ENCODE results near the gene SNX25. TPM values are rescaled to one million over a fixed set of nuclear protein-coding genes. Genes with fewer than 3 reads are reported as not detected.

Gene SNX25
- total RNA-seq, 3 donors from 2014 or later (not counting 1 experiment from before 2014, with no cell fraction given) = 15.5 to 18.0 (median 16.6) TPM

DNA sequence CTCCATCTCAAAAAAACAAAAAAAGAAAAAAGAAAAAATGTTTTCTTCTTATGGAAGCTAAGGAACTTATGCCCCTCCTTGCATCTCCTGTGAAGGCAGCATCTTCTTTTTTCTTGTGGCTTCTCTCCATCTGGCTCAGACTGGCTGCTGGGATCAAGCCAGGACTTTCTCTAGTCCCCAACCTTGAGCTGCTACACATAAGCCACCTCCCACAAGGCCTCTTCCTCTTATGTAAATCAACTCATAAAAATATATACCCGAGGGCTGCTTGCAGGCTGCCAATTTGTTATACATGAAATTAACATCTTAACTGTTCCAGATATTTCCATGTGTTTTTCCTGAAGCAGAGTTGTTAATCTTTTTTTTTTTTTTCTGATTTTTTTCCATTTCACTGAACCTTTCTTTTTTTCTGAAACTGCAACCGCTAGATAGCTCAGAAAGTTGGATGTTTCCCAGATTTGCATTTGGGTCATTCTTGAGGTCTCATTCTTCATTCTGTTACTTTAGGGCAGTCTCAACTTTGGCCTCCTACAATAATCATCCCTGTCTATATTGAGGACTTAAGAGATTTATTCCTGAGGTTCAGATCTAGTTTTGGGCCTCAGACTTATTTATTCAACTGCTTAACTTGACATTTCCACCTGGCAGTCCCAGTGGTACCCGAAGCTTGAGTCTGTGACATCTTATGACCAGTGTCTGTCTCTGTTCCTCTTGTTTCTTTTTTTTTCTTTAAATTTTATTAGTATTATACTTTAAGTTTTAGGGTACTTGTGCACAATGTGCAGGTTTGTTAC lies 10.3 kb downstream of the SNX25 start:
- no peaks in the 10 kb centered on the region for H3K36me3 Mint-ChIP-seq
- Histone ChIP-seq H3K36me3 (ENCODE audit: control insufficient read depth, insufficient read depth, low read length) (no peaks in the 10 kb centered on the region), H3K4me1 (ENCODE audit: control insufficient read depth, insufficient read depth, low read length) (no peaks in the 10 kb centered on the region), H3K27ac (ENCODE audit: low read length) (no peak overlapping the region), H3K9me3 (ENCODE audit: control insufficient read depth, insufficient read depth, low read length) (no peaks in the 10 kb centered on the region), H3K27me3 (ENCODE audit: control insufficient read depth, insufficient read depth, low read length) (no peaks in the 10 kb centered on the region), H3K4me3 (ENCODE audit: low read length) (no peak overlapping the region)
- H3K4me1 Mint-ChIP-seq = peaks cover 5 to 17% of the 10 kb centered on the region in 2 donors
- no peaks in the 10 kb centered on the region for H3K9me3 Mint-ChIP-seq
- ATAC-seq (no peak), DNase-seq (no peak)
- WGBS (ENCODE audit: insufficient coverage) = 50% methylated on average over 2 of the region's 3 CpGs
- intact Hi-C loops (cut with micrococcal nuclease) = no loop called here
- H3K27ac Mint-ChIP-seq = no peak overlapping the region
- no peak overlapping the region for H3K4me3 Mint-ChIP-seq
- H3K27me3 Mint-ChIP-seq (ENCODE audit: low read depth in 2 of 2) = no peaks in the 10 kb centered on the region
- TF ChIP-seq, protein P1, sequence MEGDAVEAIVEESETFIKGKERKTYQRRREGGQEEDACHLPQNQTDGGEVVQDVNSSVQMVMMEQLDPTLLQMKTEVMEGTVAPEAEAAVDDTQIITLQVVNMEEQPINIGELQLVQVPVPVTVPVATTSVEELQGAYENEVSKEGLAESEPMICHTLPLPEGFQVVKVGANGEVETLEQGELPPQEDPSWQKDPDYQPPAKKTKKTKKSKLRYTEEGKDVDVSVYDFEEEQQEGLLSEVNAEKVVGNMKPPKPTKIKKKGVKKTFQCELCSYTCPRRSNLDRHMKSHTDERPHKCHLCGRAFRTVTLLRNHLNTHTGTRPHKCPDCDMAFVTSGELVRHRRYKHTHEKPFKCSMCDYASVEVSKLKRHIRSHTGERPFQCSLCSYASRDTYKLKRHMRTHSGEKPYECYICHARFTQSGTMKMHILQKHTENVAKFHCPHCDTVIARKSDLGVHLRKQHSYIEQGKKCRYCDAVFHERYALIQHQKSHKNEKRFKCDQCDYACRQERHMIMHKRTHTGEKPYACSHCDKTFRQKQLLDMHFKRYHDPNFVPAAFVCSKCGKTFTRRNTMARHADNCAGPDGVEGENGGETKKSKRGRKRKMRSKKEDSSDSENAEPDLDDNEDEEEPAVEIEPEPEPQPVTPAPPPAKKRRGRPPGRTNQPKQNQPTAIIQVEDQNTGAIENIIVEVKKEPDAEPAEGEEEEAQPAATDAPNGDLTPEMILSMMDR (IDR thresholded peaks at IDR 0.05) = no peak

DNA sequence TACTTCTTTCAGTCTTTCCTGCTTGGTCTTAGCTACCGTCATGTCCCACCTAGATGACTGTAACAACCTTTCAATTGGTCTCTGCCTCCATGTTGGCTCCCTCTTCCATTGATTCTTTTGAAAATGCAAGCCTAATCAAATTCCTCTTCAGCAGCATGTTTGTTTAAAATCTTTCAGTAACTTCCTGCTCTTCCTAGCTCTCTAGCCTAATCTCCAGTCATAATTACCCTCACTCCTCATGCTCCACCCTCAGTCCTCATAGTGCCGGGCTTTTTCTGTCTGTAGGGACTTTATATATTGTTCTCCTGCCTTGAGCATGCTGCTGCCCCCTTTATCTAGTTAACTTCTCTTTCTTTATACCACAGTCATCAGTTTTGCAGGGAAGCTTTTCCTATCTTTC lies 12.1 kb downstream of the SNX25 start:
- H3K27ac ChIP-seq (ENCODE audit: low read length) = no peak overlapping the region
- no peak overlapping the region for H3K27ac Mint-ChIP-seq

DNA sequence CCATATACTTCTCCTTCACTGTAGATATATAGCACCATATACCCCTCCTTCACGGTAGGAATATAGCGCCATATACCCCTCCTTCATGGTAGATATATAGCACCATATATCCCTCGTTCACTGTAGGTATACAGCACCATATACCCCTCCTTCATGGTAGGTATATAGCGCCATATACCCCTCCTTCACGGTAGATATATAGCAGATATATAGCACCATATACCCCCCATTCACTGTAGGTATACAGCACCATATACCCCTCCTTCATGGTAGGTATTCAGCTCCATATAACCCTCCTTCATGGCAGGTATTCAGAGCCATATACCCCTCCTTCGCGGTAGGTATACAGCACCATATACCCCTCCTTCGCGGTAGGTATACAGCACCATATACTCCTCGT lies 12.5 kb downstream of the SNX25 start:
- TF ChIP-seq, protein P1 (IDR thresholded peaks at IDR 0.05) = no peak
- no peak for DNase-seq
- Mint-ChIP-seq H3K9me3 (no peaks in the 10 kb centered on the region), H3K27ac (no peak overlapping the region), H3K36me3 (no peaks in the 10 kb centered on the region), H3K27me3 (ENCODE audit: low read depth in 2 of 2) (no peaks in the 10 kb centered on the region), H3K4me3 (no peak overlapping the region), H3K4me1 (peaks cover 10 to 15% of the 10 kb centered on the region in 2 donors)
- H3K4me1 ChIP-seq (ENCODE audit: control insufficient read depth, insufficient read depth, low read length) = no peaks in the 10 kb centered on the region
- no peaks in the 10 kb centered on the region for H3K36me3 ChIP-seq (ENCODE audit: control insufficient read depth, insufficient read depth, low read length)
- no peaks in the 10 kb centered on the region for H3K9me3 ChIP-seq (ENCODE audit: control insufficient read depth, insufficient read depth, low read length)
- WGBS (ENCODE audit: insufficient coverage) = 86% methylated on average over 9 of the region's 10 CpGs
- H3K4me3 ChIP-seq (ENCODE audit: low read length) = no peak overlapping the region
- ATAC-seq = no peak
- no peaks in the 10 kb centered on the region for H3K27me3 ChIP-seq (ENCODE audit: control insufficient read depth, insufficient read depth, low read length)
- H3K27ac ChIP-seq (ENCODE audit: low read length) = no peak overlapping the region
- intact Hi-C loops (cut with micrococcal nuclease) = no loop called here

More for the DNA sequence above, 12.1 kb downstream of the SNX25 start:
- H3K27me3 Mint-ChIP-seq (ENCODE audit: low read depth in 2 of 2) = no peaks in the 10 kb centered on the region
- Histone ChIP-seq H3K4me3 (ENCODE audit: low read length) (no peak overlapping the region), H3K36me3 (ENCODE audit: control insufficient read depth, insufficient read depth, low read length) (no peaks in the 10 kb centered on the region), H3K27me3 (ENCODE audit: control insufficient read depth, insufficient read depth, low read length) (no peaks in the 10 kb centered on the region), H3K9me3 (ENCODE audit: control insufficient read depth, insufficient read depth, low read length) (no peaks in the 10 kb centered on the region), H3K4me1 (ENCODE audit: control insufficient read depth, insufficient read depth, low read length) (no peaks in the 10 kb centered on the region)
- intact Hi-C loops (cut with micrococcal nuclease) = no loop called here
- H3K4me3 Mint-ChIP-seq = no peak overlapping the region
- ATAC-seq (no peak), DNase-seq (no peak)
- no peaks in the 10 kb centered on the region for H3K9me3 Mint-ChIP-seq
- no peaks in the 10 kb centered on the region for H3K36me3 Mint-ChIP-seq
- WGBS (ENCODE audit: insufficient coverage) = 99% methylated on average over 2 of the region's 2 CpGs
- H3K4me1 Mint-ChIP-seq = peaks cover 10 to 17% of the 10 kb centered on the region in 2 donors
- TF ChIP-seq, protein P1 (IDR thresholded peaks at IDR 0.05) = no peak

GRCh38 chr4:185222598-185222997 lies 13.2 kb downstream of the SNX25 start:
- Histone ChIP-seq H3K4me1 (ENCODE audit: control insufficient read depth, insufficient read depth, low read length) (no peaks in the 10 kb centered on the region), H3K4me3 (ENCODE audit: low read length) (no peak overlapping the region), H3K27ac (ENCODE audit: low read length) (no peak overlapping the region), H3K27me3 (ENCODE audit: control insufficient read depth, insufficient read depth, low read length) (no peaks in the 10 kb centered on the region), H3K9me3 (ENCODE audit: control insufficient read depth, insufficient read depth, low read length) (no peaks in the 10 kb centered on the region), H3K36me3 (ENCODE audit: control insufficient read depth, insufficient read depth, low read length) (no peaks in the 10 kb centered on the region)
- TF ChIP-seq, protein P1 (IDR thresholded peaks at IDR 0.05) = no peak
- Mint-ChIP-seq H3K4me1 (peaks cover 10 to 12% of the 10 kb centered on the region in 2 donors), H3K4me3 (no peak overlapping the region), H3K27me3 (ENCODE audit: low read depth in 2 of 2) (no peaks in the 10 kb centered on the region), H3K36me3 (no peaks in the 10 kb centered on the region), H3K9me3 (no peaks in the 10 kb centered on the region), H3K27ac (no peak overlapping the region)
- DNase-seq (no peak), ATAC-seq (no peak)
- intact Hi-C loops (cut with micrococcal nuclease) = no loop called here

Data from natural killer cell (primary cell).